ENCODE measurements around the gene LRRN3. TPM values are rescaled to one million over a fixed set of nuclear protein-coding genes. Genes with fewer than 3 reads are reported as not detected.
"Not testable (repeated sequence)": the region's sequence is repeated elsewhere in the genome, so short reads cannot be mapped to it uniquely, and the experiment has no call there.

The LRRN3 gene
- total RNA-seq, 1 experiment from 2014 or later = not detected

GRCh38 chr7:111072658-111073057 lies 18.3 kb upstream of the LRRN3 start:
- H3K27me3 ChIP-seq, H3K4me3 ChIP-seq, H3K36me3 ChIP-seq, H3K9me3 ChIP-seq: not testable (repeated sequence)
- DNase-seq = peak; percentile 4

- Histone ChIP-seq H3K36me3 (no peaks in the 10 kb centered on the region), H3K27me3 (no peaks in the 10 kb centered on the region), H3K9me3 (no peaks in the 10 kb centered on the region), H3K4me3 (no peak overlapping the region)
- DNase-seq = no peak
These were observed 16.7 kb upstream of the LRRN3 start for GRCh38 chr7:111074071-111074747.

- H3K36me3 ChIP-seq = no peaks in the 10 kb centered on the region
- H3K27me3 ChIP-seq = no peaks in the 10 kb centered on the region
- DNase-seq = no peak
- H3K9me3 ChIP-seq = no peaks in the 10 kb centered on the region
- no peak overlapping the region for H3K4me3 ChIP-seq
These were observed 16.2 kb upstream of the LRRN3 start for GRCh38 chr7:111074748-111075146.

GRCh38 chr7:111075498-111075897 lies 15.4 kb upstream of the LRRN3 start:
- DNase-seq = no peak
- Histone ChIP-seq H3K27me3 (no peaks in the 10 kb centered on the region), H3K4me3 (no peak overlapping the region)

GRCh38 chr7:111076205-111076604 lies 14.7 kb upstream of the LRRN3 start:
- Histone ChIP-seq H3K27me3 (no peaks in the 10 kb centered on the region), H3K9me3 (no peaks in the 10 kb centered on the region), H3K4me3 (no peak overlapping the region), H3K36me3 (no peaks in the 10 kb centered on the region)
- DNase-seq = peak; percentile 62

More at GRCh38 chr7:111075498-111075897, 15.4 kb upstream of the LRRN3 start:
- H3K9me3 ChIP-seq = no peaks in the 10 kb centered on the region
- no peaks in the 10 kb centered on the region for H3K36me3 ChIP-seq

GRCh38 chr7:111077001-111077400 lies 13.9 kb upstream of the LRRN3 start:
- no peak for DNase-seq
- no peaks in the 10 kb centered on the region for H3K36me3 ChIP-seq
- no peaks in the 10 kb centered on the region for H3K9me3 ChIP-seq
- no peak overlapping the region for H3K4me3 ChIP-seq
- H3K27me3 ChIP-seq = no peaks in the 10 kb centered on the region

- DNase-seq = no peak
- Histone ChIP-seq H3K9me3 (no peaks in the 10 kb centered on the region), H3K36me3 (no peaks in the 10 kb centered on the region), H3K4me3 (no peak overlapping the region), H3K27me3 (no peaks in the 10 kb centered on the region)
These were observed 10.3 kb upstream of the LRRN3 start for GRCh38 chr7:111080495-111081105.

GRCh38 chr7:111081546-111082267 lies 9.2 kb upstream of the LRRN3 start:
- Histone ChIP-seq H3K9me3 (no peaks in the 10 kb centered on the region), H3K27me3 (no peaks in the 10 kb centered on the region), H3K36me3 (no peaks in the 10 kb centered on the region), H3K4me3 (no peak overlapping the region)
- DNase-seq = no peak

GRCh38 chr7:111082351-111082750 lies 8.6 kb upstream of the LRRN3 start:
- no peak overlapping the region for H3K4me3 ChIP-seq
- no peaks in the 10 kb centered on the region for H3K36me3 ChIP-seq

GRCh38 chr7:111083413-111083812 lies 7.5 kb upstream of the LRRN3 start:
- no peak overlapping the region for H3K4me3 ChIP-seq
- no peaks in the 10 kb centered on the region for H3K36me3 ChIP-seq
- no peaks in the 10 kb centered on the region for H3K27me3 ChIP-seq
- no peak for DNase-seq
- H3K9me3 ChIP-seq = no peaks in the 10 kb centered on the region

More at GRCh38 chr7:111082351-111082750, 8.6 kb upstream of the LRRN3 start:
- no peak for DNase-seq
- H3K9me3 ChIP-seq = no peaks in the 10 kb centered on the region
- no peaks in the 10 kb centered on the region for H3K27me3 ChIP-seq

GRCh38 chr7:111085356-111085755 lies 5.6 kb upstream of the LRRN3 start:
- H3K9me3 ChIP-seq = no peaks in the 10 kb centered on the region

GRCh38 chr7:111086532-111086931 lies 4.4 kb upstream of the LRRN3 start:
- Histone ChIP-seq H3K36me3 (no peaks in the 10 kb centered on the region), H3K27me3 (no peaks in the 10 kb centered on the region), H3K9me3 (no peaks in the 10 kb centered on the region), H3K4me3 (no peak overlapping the region)
- DNase-seq = no peak

More at GRCh38 chr7:111085356-111085755, 5.6 kb upstream of the LRRN3 start:
- Histone ChIP-seq H3K27me3 (no peaks in the 10 kb centered on the region), H3K4me3 (no peak overlapping the region), H3K36me3 (no peaks in the 10 kb centered on the region)
- no peak for DNase-seq

GRCh38 chr7:111088328-111088727 lies 2.6 kb upstream of the LRRN3 start:
- no peak for DNase-seq
- no peaks in the 10 kb centered on the region for H3K36me3 ChIP-seq
- H3K27me3 ChIP-seq = no peaks in the 10 kb centered on the region
- H3K9me3 ChIP-seq = no peaks in the 10 kb centered on the region
- H3K4me3 ChIP-seq = no peak overlapping the region

GRCh38 chr7:111089822-111090426 lies 1.0 kb upstream of the LRRN3 start:
- no peak for DNase-seq
- H3K4me3 ChIP-seq = no peak overlapping the region
- no peaks in the 10 kb centered on the region for H3K36me3 ChIP-seq
- no peaks in the 10 kb centered on the region for H3K27me3 ChIP-seq
- H3K9me3 ChIP-seq = no peaks in the 10 kb centered on the region

- H3K36me3 ChIP-seq = no peaks in the 10 kb centered on the region
These were observed 849 bp downstream of the LRRN3 start for GRCh38 chr7:111091593-111092358.

GRCh38 chr7:111092406-111093236 lies 1.7 kb downstream of the LRRN3 start:
- no peak for DNase-seq
- Histone ChIP-seq H3K36me3 (no peaks in the 10 kb centered on the region), H3K4me3 (no peak overlapping the region), H3K27me3 (no peaks in the 10 kb centered on the region), H3K9me3 (no peaks in the 10 kb centered on the region)

More at GRCh38 chr7:111091593-111092358, 849 bp downstream of the LRRN3 start:
- no peaks in the 10 kb centered on the region for H3K27me3 ChIP-seq
- H3K4me3 ChIP-seq = no peak overlapping the region
- no peaks in the 10 kb centered on the region for H3K9me3 ChIP-seq
- DNase-seq = no peak

Data from MG63 (cell line).